Measurements from ENCODE around the gene GORASP1.

GRCh38 chr3:39153977-39154279, 46.5 kb upstream of the GORASP1 start:
- TF ChIP-seq REST (IDR thresholded peaks at IDR 0.05; ENCODE audit: insufficient read depth in 1 of 2, low read depth in 2 of 2, low read length in 1 of 2) (no peak), POLR2AphosphoS5 (IDR thresholded peaks at IDR 0.05; ENCODE audit: low read depth, low read length) (no peak)
- TF ChIP-seq, protein P1, sequence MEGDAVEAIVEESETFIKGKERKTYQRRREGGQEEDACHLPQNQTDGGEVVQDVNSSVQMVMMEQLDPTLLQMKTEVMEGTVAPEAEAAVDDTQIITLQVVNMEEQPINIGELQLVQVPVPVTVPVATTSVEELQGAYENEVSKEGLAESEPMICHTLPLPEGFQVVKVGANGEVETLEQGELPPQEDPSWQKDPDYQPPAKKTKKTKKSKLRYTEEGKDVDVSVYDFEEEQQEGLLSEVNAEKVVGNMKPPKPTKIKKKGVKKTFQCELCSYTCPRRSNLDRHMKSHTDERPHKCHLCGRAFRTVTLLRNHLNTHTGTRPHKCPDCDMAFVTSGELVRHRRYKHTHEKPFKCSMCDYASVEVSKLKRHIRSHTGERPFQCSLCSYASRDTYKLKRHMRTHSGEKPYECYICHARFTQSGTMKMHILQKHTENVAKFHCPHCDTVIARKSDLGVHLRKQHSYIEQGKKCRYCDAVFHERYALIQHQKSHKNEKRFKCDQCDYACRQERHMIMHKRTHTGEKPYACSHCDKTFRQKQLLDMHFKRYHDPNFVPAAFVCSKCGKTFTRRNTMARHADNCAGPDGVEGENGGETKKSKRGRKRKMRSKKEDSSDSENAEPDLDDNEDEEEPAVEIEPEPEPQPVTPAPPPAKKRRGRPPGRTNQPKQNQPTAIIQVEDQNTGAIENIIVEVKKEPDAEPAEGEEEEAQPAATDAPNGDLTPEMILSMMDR (IDR thresholded peaks at IDR 0.05) = no peak
